ENCODE measurements around the gene FAR1.

DNA sequence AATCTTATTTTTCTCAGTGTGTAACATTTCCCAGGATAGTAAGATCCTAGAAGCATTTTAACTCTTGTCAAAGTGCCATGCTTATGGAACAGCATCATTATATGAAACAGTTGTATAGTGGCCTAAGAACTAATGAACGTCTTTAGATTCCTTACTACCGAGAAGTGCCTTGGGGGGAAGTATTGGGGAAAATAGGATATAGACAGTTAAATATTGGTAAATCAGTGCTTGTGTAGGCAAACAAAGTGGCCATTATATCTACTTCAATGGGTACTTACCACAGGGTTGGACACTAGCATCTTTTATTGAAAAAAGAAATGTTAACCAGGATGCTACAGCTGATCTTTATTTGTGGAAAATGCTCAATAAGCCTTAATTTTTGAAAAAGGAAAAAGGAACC, 11.3 kb downstream of the FAR1 start:
- TF ChIP-seq, protein P1, sequence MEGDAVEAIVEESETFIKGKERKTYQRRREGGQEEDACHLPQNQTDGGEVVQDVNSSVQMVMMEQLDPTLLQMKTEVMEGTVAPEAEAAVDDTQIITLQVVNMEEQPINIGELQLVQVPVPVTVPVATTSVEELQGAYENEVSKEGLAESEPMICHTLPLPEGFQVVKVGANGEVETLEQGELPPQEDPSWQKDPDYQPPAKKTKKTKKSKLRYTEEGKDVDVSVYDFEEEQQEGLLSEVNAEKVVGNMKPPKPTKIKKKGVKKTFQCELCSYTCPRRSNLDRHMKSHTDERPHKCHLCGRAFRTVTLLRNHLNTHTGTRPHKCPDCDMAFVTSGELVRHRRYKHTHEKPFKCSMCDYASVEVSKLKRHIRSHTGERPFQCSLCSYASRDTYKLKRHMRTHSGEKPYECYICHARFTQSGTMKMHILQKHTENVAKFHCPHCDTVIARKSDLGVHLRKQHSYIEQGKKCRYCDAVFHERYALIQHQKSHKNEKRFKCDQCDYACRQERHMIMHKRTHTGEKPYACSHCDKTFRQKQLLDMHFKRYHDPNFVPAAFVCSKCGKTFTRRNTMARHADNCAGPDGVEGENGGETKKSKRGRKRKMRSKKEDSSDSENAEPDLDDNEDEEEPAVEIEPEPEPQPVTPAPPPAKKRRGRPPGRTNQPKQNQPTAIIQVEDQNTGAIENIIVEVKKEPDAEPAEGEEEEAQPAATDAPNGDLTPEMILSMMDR (IDR thresholded peaks at IDR 0.05), result no peak
- no peak for TF ChIP-seq EP300 (IDR thresholded peaks at IDR 0.05)
- no peak for TF ChIP-seq POLR2A (IDR thresholded peaks at IDR 0.05; ENCODE audit: low read depth)

Measured in esophagus muscularis mucosa (tissue), 4 donors.